ENCODE results near the gene ABCD4. TPM values are rescaled to one million over a fixed set of nuclear protein-coding genes. Genes with fewer than 3 reads are reported as not detected.

The ABCD4 gene
- total and polyA plus RNA-seq, 2 experiments from 2014 or later, result 60.5 to 73.1 TPM

DNA sequence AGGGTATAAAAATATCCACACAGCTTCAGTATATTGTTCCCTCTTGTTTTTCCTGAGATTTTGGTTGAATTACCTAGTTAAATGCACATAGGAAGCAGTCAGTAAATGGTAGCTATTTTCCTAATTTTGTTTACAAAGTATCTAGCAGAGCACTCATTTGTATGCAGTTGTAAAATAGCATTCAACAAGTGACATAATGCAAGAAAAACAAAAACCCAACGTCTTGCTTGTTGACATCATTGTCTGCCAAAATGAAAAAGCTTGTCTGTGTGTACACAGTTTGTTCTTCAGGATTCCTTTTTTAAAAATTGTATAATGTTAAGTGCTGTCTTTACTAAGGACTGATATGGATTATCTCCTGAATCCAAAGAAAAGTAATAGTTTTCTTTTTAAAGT lies 48.2 kb upstream of the ABCD4 start (continued):
- TF ChIP-seq ZNF331 (CRISPR knock-in tag; IDR thresholded peaks at IDR 0.05; ENCODE audit: low read depth) (no peak), STAT1 (IDR thresholded peaks at IDR 0.05; ENCODE audit: unreplicated experiment) (no peak)

DNA sequence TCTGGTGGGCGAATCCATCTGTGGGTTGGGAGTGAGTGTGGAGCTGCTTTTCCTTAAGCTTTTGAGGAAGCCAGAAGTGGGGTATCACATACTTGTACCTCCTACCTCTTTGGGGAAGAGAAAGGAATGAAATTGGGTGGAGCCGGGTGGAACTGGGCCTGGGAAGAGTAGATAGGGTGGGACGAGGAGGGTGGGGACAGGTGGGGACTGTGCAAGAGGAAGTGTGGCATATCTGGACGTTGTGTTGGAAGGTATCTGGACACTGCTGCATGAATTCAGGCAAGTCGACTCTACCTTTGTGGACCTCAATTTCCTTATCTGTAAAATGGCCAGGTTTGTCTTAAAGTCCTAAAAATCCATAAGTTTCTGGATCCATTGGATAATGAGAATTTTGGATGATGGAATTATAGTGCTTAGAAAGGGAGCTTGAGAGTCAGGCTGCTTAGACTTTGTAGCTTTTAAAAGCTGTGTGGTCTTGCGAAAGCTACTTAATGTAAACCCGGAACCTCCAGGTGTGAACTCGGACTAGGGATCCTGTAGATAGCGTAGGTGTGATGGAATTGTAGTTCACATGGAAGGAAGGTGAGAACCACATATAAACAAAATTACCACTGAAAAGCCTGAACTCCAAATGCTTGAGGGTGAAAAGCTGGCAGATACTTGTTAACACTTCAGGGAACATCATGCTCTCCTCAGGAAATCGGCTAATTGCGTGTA lies 47.6 kb upstream of the ABCD4 start:
- H3K9me3 Mint-ChIP-seq, result no peaks in the 10 kb centered on the region
- Histone ChIP-seq H3F3A (replicated peaks; ENCODE audit: low read depth) (peaks cover 20% of the 10 kb centered on the region; the same call in 1 of the 2 replicates), H3K4me3 (peak overlapping the region; percentile 90), H3K4me1 (ENCODE audit: insufficient read depth) (peaks cover 54% of the 10 kb centered on the region), H4K20me1 (replicated peaks; ENCODE audit: insufficient read depth) (peaks cover 54% of the 10 kb centered on the region), H3K27ac (ENCODE audit: low read depth) (peak overlapping the region; percentile 82), H3K9me2 (ENCODE audit: insufficient read depth) (no peaks in the 10 kb centered on the region), H3K36me3 (ENCODE audit: insufficient read depth) (peaks cover 4% of the 10 kb centered on the region; the same call in 1 of the 2 replicates), H3K4me2 (peak overlapping the region; percentile 89), H3K27me3 (ENCODE audit: insufficient read depth) (no peaks in the 10 kb centered on the region), H3K79me2 (replicated peaks; ENCODE audit: insufficient read depth) (peaks cover 98% of the 10 kb centered on the region), H2AFZ (no peak overlapping the region)
- peak overlapping the region; percentile 55; the same call in 1 of the 2 replicates for H3K27ac Mint-ChIP-seq
- ATAC-seq, result no peak
- peak overlapping the region; percentile 92 for H3K4me3 Mint-ChIP-seq
- peaks cover 15% of the 10 kb centered on the region for H3K27me3 Mint-ChIP-seq (ENCODE audit: insufficient read depth, low read depth, poor library complexity)
- no peak for DNase-seq (ENCODE audit: low spot score)
- TF ChIP-seq, protein P1, sequence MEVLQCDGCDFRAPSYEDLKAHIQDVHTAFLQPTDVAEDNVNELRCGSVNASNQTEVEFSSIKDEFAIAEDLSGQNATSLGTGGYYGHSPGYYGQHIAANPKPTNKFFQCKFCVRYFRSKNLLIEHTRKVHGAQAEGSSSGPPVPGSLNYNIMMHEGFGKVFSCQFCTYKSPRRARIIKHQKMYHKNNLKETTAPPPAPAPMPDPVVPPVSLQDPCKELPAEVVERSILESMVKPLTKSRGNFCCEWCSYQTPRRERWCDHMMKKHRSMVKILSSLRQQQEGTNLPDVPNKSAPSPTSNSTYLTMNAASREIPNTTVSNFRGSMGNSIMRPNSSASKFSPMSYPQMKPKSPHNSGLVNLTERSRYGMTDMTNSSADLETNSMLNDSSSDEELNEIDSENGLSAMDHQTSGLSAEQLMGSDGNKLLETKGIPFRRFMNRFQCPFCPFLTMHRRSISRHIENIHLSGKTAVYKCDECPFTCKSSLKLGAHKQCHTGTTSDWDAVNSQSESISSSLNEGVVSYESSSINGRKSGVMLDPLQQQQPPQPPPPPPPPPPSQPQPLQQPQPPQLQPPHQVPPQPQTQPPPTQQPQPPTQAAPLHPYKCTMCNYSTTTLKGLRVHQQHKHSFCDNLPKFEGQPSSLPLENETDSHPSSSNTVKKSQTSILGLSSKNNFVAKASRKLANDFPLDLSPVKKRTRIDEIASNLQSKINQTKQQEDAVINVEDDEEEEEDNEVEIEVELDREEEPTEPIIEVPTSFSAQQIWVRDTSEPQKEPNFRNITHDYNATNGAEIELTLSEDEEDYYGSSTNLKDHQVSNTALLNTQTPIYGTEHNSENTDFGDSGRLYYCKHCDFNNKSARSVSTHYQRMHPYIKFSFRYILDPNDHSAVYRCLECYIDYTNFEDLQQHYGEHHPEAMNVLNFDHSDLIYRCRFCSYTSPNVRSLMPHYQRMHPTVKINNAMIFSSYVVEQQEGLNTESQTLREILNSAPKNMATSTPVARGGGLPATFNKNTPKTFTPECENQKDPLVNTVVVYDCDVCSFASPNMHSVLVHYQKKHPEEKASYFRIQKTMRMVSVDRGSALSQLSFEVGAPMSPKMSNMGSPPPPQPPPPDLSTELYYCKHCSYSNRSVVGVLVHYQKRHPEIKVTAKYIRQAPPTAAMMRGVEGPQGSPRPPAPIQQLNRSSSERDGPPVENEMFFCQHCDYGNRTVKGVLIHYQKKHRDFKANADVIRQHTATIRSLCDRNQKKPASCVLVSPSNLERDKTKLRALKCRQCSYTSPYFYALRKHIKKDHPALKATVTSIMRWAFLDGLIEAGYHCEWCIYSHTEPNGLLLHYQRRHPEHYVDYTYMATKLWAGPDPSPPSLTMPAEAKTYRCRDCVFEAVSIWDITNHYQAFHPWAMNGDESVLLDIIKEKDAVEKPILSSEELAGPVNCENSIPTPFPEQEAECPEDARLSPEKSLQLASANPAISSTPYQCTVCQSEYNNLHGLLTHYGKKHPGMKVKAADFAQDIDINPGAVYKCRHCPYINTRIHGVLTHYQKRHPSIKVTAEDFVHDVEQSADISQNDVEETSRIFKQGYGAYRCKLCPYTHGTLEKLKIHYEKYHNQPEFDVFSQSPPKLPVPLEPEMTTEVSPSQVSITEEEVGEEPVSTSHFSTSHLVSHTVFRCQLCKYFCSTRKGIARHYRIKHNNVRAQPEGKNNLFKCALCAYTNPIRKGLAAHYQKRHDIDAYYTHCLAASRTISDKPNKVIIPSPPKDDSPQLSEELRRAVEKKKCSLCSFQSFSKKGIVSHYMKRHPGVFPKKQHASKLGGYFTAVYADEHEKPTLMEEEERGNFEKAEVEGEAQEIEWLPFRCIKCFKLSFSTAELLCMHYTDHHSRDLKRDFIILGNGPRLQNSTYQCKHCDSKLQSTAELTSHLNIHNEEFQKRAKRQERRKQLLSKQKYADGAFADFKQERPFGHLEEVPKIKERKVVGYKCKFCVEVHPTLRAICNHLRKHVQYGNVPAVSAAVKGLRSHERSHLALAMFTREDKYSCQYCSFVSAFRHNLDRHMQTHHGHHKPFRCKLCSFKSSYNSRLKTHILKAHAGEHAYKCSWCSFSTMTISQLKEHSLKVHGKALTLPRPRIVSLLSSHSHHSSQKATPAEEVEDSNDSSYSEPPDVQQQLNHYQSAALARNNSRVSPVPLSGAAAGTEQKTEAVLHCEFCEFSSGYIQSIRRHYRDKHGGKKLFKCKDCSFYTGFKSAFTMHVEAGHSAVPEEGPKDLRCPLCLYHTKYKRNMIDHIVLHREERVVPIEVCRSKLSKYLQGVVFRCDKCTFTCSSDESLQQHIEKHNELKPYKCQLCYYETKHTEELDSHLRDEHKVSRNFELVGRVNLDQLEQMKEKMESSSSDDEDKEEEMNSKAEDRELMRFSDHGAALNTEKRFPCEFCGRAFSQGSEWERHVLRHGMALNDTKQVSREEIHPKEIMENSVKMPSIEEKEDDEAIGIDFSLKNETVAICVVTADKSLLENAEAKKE (CRISPR knock-in tag; IDR thresholded peaks at IDR 0.05), result no peak
- TF ChIP-seq NANOG (IDR thresholded peaks at IDR 0.05; ENCODE audit: borderline replicate concordance), result no peak
- TF ChIP-seq JUNB (IDR thresholded peaks at IDR 0.05; ENCODE audit: unreplicated experiment), result no peak
- TF ChIP-seq ZNF331 (CRISPR knock-in tag; IDR thresholded peaks at IDR 0.05; ENCODE audit: low read depth), result no peak
- TF ChIP-seq CREB1 (CRISPR knock-in tag; IDR thresholded peaks at IDR 0.05; ENCODE audit: low read depth), result no peak
- TF ChIP-seq, protein P2, sequence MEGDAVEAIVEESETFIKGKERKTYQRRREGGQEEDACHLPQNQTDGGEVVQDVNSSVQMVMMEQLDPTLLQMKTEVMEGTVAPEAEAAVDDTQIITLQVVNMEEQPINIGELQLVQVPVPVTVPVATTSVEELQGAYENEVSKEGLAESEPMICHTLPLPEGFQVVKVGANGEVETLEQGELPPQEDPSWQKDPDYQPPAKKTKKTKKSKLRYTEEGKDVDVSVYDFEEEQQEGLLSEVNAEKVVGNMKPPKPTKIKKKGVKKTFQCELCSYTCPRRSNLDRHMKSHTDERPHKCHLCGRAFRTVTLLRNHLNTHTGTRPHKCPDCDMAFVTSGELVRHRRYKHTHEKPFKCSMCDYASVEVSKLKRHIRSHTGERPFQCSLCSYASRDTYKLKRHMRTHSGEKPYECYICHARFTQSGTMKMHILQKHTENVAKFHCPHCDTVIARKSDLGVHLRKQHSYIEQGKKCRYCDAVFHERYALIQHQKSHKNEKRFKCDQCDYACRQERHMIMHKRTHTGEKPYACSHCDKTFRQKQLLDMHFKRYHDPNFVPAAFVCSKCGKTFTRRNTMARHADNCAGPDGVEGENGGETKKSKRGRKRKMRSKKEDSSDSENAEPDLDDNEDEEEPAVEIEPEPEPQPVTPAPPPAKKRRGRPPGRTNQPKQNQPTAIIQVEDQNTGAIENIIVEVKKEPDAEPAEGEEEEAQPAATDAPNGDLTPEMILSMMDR (conservative IDR thresholded peaks at IDR 0.05; ENCODE audit: low read depth in 2 of 2), result no peak
- TF ChIP-seq POLR2AphosphoS5 (IDR thresholded peaks at IDR 0.05; ENCODE audit: low read depth), result peak; percentile 28
- TF ChIP-seq, protein P3, sequence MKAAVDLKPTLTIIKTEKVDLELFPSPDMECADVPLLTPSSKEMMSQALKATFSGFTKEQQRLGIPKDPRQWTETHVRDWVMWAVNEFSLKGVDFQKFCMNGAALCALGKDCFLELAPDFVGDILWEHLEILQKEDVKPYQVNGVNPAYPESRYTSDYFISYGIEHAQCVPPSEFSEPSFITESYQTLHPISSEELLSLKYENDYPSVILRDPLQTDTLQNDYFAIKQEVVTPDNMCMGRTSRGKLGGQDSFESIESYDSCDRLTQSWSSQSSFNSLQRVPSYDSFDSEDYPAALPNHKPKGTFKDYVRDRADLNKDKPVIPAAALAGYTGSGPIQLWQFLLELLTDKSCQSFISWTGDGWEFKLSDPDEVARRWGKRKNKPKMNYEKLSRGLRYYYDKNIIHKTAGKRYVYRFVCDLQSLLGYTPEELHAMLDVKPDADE (IDR thresholded peaks at IDR 0.05), result no peak
- peaks cover 46% of the 10 kb centered on the region for H3K36me3 Mint-ChIP-seq (ENCODE audit: low read depth)
- peaks cover 38% of the 10 kb centered on the region for H3K4me1 Mint-ChIP-seq
